GM12878 (cell line): ENCODE measurements around the gene OMP. TPM values are rescaled to one million over a fixed set of nuclear protein-coding genes. Genes with fewer than 3 reads are reported as not detected.

Source experiments
- ATAC-seq: fragments of 200-7000 bp; cut with Tn5 transposase; 3 replicates; pipeline ENCODE4 v1.9.1; 2020; ENCODE audit warnings: mild to moderate bottlenecking, moderate library complexity
- BruUV-seq: library from RNA; stranded (reverse); fragments of 400-500 nt; replicated peaks from 2 replicates; lab custom pipeline; 2021; lab: Mats Ljungman, UMichigan
- CTCF ChIA-PET: fragments of 300-600 bp; sonication (Branson Sonifier 250); formaldehyde crosslinking; extraction: SDS; loops from one replicate; lab custom pipeline; 2021; ENCODE audit warnings: inconsistent platforms; lab: Yijun Ruan, JAX
- POLR2A ChIA-PET: fragments of 350-600 bp; formaldehyde crosslinking; extraction: SDS; loops from one replicate; lab custom pipeline; 2021; ENCODE audit warnings: inconsistent platforms; lab: Charles Lee
- RAD21 ChIA-PET: fragments of 300-600 bp; sonication (Branson Sonifier 250); formaldehyde crosslinking; loops from one replicate; lab custom pipeline; 2023; ENCODE audit warnings: antibody characterized with exemption; ENCODE audit not compliant: unreplicated experiment; lab: Charles Lee
- SMC1A ChIA-PET: fragments of 300-600 bp; sonication (Branson Sonifier 250); formaldehyde crosslinking; loops from one replicate; lab custom pipeline; 2023; ENCODE audit not compliant: unreplicated experiment, uncharacterized antibody; lab: Charles Lee
- DNase-seq: peaks from one replicate; pipeline ENCODE4 v3.0.0-alpha.2; 2011; ENCODE audit warnings: low read depth, low spot score
- FAIRE-seq: peaks from 3 replicates; lab custom pipeline; 2011; peaks lifted over from hg19 to GRCh38; lab: Jason Lieb, UNC
- H2AFZ ChIP-seq: 2 replicates; pipeline ENCODE4 v1.6.0; 2011; ENCODE audit warnings: low read depth, low read length, control low read depth; ENCODE audit not compliant: control insufficient read depth
- H3K27ac ChIP-seq: 2 replicates; pipeline ENCODE4 v1.5.1; 2011; ENCODE audit warnings: control low read depth; ENCODE audit not compliant: control insufficient read depth, insufficient read depth
- H3K27me3 ChIP-seq, 2 experiments: replicated peaks in 1 of 2; 2 replicates each; pipeline versions ENCODE4 v1.6.0 to v1.6.1; 2011; ENCODE audit warnings: low read length in 1 of 2; ENCODE audit not compliant: control insufficient read depth in 2 of 2, insufficient read depth in 2 of 2
- H3K36me3 ChIP-seq, 2 experiments: 2 replicates each; pipeline ENCODE4 v1.5.1; 2011; ENCODE audit warnings: low read length in 1 of 2; ENCODE audit not compliant: control insufficient read depth in 2 of 2, insufficient read depth in 2 of 2
- H3K4me1 ChIP-seq: 2 replicates; pipeline ENCODE4 v1.6.1; 2011; ENCODE audit warnings: mild to moderate bottlenecking, low read length, moderate library complexity, mixed read lengths; ENCODE audit not compliant: control insufficient read depth, insufficient read depth
- H3K4me2 ChIP-seq: 2 replicates; pipeline ENCODE4 v1.6.0; 2011; ENCODE audit warnings: control low read depth; ENCODE audit not compliant: control insufficient read depth, insufficient read depth
- H3K4me3 ChIP-seq: fragments of 200-600 bp; sonication (generic); 2 replicates; pipeline ENCODE4 v1.5.1; 2016
- H3K79me2 ChIP-seq: 2 replicates; pipeline ENCODE4 v1.6.0; 2011; ENCODE audit warnings: low read length; ENCODE audit not compliant: control insufficient read depth, insufficient read depth
- H3K9ac ChIP-seq: 2 replicates; pipeline ENCODE4 v1.8.0; 2011; ENCODE audit warnings: low read length, control low read depth, mixed read lengths; ENCODE audit not compliant: control insufficient read depth, insufficient read depth
- H3K9me3 ChIP-seq: replicated peaks from 3 replicates; pipeline ENCODE4 v1.5.1; 2011; ENCODE audit warnings: mild to moderate bottlenecking, low read length; ENCODE audit not compliant: control insufficient read depth, insufficient read depth
- H4K20me1 ChIP-seq: 2 replicates; pipeline ENCODE4 v1.6.0; 2011; ENCODE audit not compliant: control insufficient read depth, insufficient read depth
- BMI1 ChIP-seq: fragments of 450-650 bp; IDR thresholded peaks from 2 replicates; pipeline ENCODE4 v1.6.1; 2016; ENCODE audit warnings: mild to moderate bottlenecking, moderate library complexity, borderline replicate concordance
- CBX5 ChIP-seq: sonication (generic); IDR thresholded peaks from 2 replicates; pipeline ENCODE4 v1.6.1; 2016; ENCODE audit warnings: low read depth, moderate library complexity, mild to moderate bottlenecking, inconsistent platforms
- CHD1 ChIP-seq: IDR thresholded peaks from 2 replicates; pipeline ENCODE4 v1.6.1; 2012; ENCODE audit warnings: low read depth, low read length, improper control_type of control experiment
- EP300 ChIP-seq, 2 experiments: fragments of 150-350 bp in 1 of 2; IDR thresholded peaks; 2 replicates each; pipeline ENCODE4 v1.6.1; 2011 to 2012; ENCODE audit warnings: low read depth in 2 of 2, low read length in 2 of 2, borderline replicate concordance in 1 of 2, improper control_type of control experiment in 1 of 2, inconsistent platforms in 1 of 2; ENCODE audit not compliant: control insufficient read depth in 1 of 2
- HDAC2 ChIP-seq: fragments of 200-600 bp; sonication (generic); IDR thresholded peaks from 2 replicates; pipeline ENCODE4 v1.6.1; 2017
- NFXL1 ChIP-seq: fragments of 450-650 bp; IDR thresholded peaks from 2 replicates; pipeline ENCODE4 v1.6.1; 2017; ENCODE audit warnings: antibody characterized with exemption, mild to moderate bottlenecking, borderline replicate concordance
- NR2C2 ChIP-seq: IDR thresholded peaks from 2 replicates; pipeline ENCODE4 v1.6.1; 2011; ENCODE audit warnings: borderline replicate concordance, low read depth; ENCODE audit not compliant: control insufficient read depth, insufficient read length
- NRF1 ChIP-seq: conservative IDR thresholded peaks from 2 replicates; pipeline ENCODE4 v1.6.1; 2011; ENCODE audit warnings: mild to moderate bottlenecking, low read depth, low read length, improper control_type of control experiment
- POLR2A ChIP-seq: IDR thresholded peaks from 2 replicates; pipeline ENCODE4 v1.6.1; 2011; ENCODE audit warnings: low read depth, mild to moderate bottlenecking, low read length
- RAD51 ChIP-seq: fragments of 450-650 bp; IDR thresholded peaks from 2 replicates; pipeline ENCODE4 v1.6.1; 2016; ENCODE audit warnings: moderate library complexity, mild to moderate bottlenecking, inconsistent platforms
- SMC3 ChIP-seq: IDR thresholded peaks from 2 replicates; pipeline ENCODE4 v1.6.1; 2011; ENCODE audit warnings: low read length, improper control_type of control experiment, borderline replicate concordance
- ZNF274 ChIP-seq: IDR thresholded peaks from one replicate; pipeline ENCODE4 v1.8.0; 2011; ENCODE audit not compliant: insufficient read length, insufficient read depth
- WGBS: methylation state at CpG from one replicate; pipeline ENCODE4 v1.1.6; 2016; ENCODE audit warnings: low lambda C conversion rate; ENCODE audit not compliant: insufficient replicate concordance, insufficient coverage; ENCODE audit errors: missing lambda C conversion rate; 5-methylcytosine and 5-hydroxymethylcytosine counted together
- in situ Hi-C: fragments of 300-500 bp; cut with MboI; formaldehyde crosslinking; loops from 9 replicates; pipeline ENCODE4 v1.14.3; 2018; ENCODE audit warnings: mixed read lengths
- intact Hi-C: fragments of 100-400 bp; cut with micrococcal nuclease; formaldehyde crosslinking; loops from one replicate; pipeline ENCODE4 v1.14.2; 2022; ENCODE audit not compliant: unreplicated experiment
- polyA plus RNA-seq, 11 experiments: library from polyadenylated mRNA; depleted of rRNA in 4 of 11; unstranded in 6 of 11; stranded (reverse) in 5 of 11; fragments of >200 nt; fragmentation: Nextera tagmentation in 4 of 11; fragmentation: Illumina TruSeq in 1 of 11; extraction: Ambion mirVana in 4 of 11; extraction: Trizol in 1 of 11; gene quantifications; 1 replicate in 1 of 11; 2 replicates in 10 of 11; pipeline versions ENCODE4 v1.2.1 to v1.2.3, GENCODE V29; 2011 to 2016; ENCODE audit warnings: inconsistent platforms in 2 of 11, missing spikeins in 2 of 11, low read depth in 1 of 11
- total RNA-seq, 4 experiments: library from RNA; depleted of rRNA in 3 of 4; stranded (reverse); fragments of >200 nt in 3 of 4; fragmentation: Illumina TruSeq in 1 of 4; extraction: Trizol in 1 of 4; gene quantifications; 2 replicates each; pipeline versions ENCODE4 v1.2.1 to v1.2.3, GENCODE V29; 2013 to 2021
- TF ChIP-seq, protein P1 (sequence below): fragments of 450-650 bp; IDR thresholded peaks from 2 replicates; pipeline ENCODE4 v1.6.1; 2017; ENCODE audit warnings: mild to moderate bottlenecking, moderate library complexity
- TF ChIP-seq, protein P2 (sequence below): IDR thresholded peaks from 2 replicates; pipeline ENCODE4 v1.6.1; 2012; ENCODE audit warnings: low read depth, low read length, improper control_type of control experiment
- TF ChIP-seq, protein P3 (sequence below): IDR thresholded peaks from 2 replicates; pipeline ENCODE4 v1.6.1; 2012; ENCODE audit warnings: low read depth, low read length, improper control_type of control experiment
- TF ChIP-seq, protein P4 (sequence below): fragments of 450-650 bp; conservative IDR thresholded peaks from 2 replicates; pipeline ENCODE4 v1.6.1; 2017; ENCODE audit warnings: mild to moderate bottlenecking, moderate library complexity

Gene OMP
- total and polyA plus RNA-seq, 10 of the 15 experiments (the other 5 are each of a cell fraction or from before 2014, with no cell fraction given), result not detected

DNA sequence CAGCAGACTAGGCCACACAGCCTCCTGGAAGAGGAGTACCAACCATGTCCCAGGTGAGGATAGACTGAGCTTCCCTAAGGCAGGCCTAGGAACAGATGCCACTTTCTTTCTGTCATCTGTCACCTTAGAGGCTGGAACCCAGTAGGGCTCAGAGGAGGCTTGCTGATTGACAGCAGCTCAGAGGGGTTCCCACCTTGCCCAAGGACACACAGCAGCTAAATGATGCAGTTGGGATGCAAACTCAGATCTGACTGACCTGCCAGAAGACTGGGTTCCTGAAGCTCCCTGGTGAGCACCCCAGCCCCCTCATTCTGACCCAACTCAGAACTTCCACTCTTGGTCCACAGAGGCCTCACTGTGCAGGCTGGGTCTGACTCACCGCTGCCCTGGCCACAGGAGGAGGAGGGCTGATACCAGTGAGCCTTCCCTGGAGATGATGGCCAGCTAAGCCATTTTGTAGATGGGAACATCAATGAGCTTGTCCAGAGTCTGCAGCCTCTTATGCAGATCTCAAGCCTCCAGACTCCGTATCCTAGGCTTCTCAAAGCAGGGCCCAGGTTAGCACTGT, 21.9 kb upstream of the OMP start:
- in situ Hi-C loops, result no loop called here
- H3K4me2 ChIP-seq, result no peak overlapping the region
- no peak for DNase-seq
- H4K20me1 ChIP-seq, result no peaks in the 10 kb centered on the region
- no peak overlapping the region for H2AFZ ChIP-seq
- H3K4me3 ChIP-seq, result no peak overlapping the region
- no peak overlapping the region for H3K9ac ChIP-seq
- BruUV-seq, result no TSS peak
- no peak for ATAC-seq
- H3K9me3 ChIP-seq, result no peaks in the 10 kb centered on the region; the same call in 2 of the 3 replicates
- no peaks in the 10 kb centered on the region for H3K27me3 ChIP-seq
- ChIA-PET SMC1A (interaction anchor here (0.6 to 4.5 kb wide), 3 partner anchors 10 to 161 kb away, joined by 3 to 24 read pairs (median 3); no protein-coding TSS in a partner anchor), RAD21 (no interaction called here), POLR2A (no interaction called here), CTCF (interaction anchor here (1.1 to 2.3 kb wide), 3 partner anchors 9 to 33 kb away, joined by 4 to 5 read pairs (median 4); partner anchors contain the start of gene CAPN5)
- H3K79me2 ChIP-seq, result no peaks in the 10 kb centered on the region
- no peak for FAIRE-seq
- intact Hi-C loops, result no loop called here
- no peak overlapping the region for H3K27ac ChIP-seq
- H3K36me3 ChIP-seq, result no peaks in the 10 kb centered on the region
- WGBS, result 25% methylated on average over 2 of the region's 2 CpGs
- peaks cover 14% of the 10 kb centered on the region for H3K4me1 ChIP-seq
- no peak for TF ChIP-seq HDAC2
- no peak for TF ChIP-seq NFXL1
- no peak for TF ChIP-seq CBX5
- TF ChIP-seq, protein P1, sequence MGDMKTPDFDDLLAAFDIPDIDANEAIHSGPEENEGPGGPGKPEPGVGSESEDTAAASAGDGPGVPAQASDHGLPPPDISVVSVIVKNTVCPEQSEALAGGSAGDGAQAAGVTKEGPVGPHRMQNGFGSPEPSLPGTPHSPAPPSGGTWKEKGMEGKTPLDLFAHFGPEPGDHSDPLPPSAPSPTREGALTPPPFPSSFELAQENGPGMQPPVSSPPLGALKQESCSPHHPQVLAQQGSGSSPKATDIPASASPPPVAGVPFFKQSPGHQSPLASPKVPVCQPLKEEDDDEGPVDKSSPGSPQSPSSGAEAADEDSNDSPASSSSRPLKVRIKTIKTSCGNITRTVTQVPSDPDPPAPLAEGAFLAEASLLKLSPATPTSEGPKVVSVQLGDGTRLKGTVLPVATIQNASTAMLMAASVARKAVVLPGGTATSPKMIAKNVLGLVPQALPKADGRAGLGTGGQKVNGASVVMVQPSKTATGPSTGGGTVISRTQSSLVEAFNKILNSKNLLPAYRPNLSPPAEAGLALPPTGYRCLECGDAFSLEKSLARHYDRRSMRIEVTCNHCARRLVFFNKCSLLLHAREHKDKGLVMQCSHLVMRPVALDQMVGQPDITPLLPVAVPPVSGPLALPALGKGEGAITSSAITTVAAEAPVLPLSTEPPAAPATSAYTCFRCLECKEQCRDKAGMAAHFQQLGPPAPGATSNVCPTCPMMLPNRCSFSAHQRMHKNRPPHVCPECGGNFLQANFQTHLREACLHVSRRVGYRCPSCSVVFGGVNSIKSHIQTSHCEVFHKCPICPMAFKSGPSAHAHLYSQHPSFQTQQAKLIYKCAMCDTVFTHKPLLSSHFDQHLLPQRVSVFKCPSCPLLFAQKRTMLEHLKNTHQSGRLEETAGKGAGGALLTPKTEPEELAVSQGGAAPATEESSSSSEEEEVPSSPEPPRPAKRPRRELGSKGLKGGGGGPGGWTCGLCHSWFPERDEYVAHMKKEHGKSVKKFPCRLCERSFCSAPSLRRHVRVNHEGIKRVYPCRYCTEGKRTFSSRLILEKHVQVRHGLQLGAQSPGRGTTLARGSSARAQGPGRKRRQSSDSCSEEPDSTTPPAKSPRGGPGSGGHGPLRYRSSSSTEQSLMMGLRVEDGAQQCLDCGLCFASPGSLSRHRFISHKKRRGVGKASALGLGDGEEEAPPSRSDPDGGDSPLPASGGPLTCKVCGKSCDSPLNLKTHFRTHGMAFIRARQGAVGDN, result no peak
- no peak for TF ChIP-seq ZNF274
- no peak for TF ChIP-seq NRF1
- TF ChIP-seq, protein P2, sequence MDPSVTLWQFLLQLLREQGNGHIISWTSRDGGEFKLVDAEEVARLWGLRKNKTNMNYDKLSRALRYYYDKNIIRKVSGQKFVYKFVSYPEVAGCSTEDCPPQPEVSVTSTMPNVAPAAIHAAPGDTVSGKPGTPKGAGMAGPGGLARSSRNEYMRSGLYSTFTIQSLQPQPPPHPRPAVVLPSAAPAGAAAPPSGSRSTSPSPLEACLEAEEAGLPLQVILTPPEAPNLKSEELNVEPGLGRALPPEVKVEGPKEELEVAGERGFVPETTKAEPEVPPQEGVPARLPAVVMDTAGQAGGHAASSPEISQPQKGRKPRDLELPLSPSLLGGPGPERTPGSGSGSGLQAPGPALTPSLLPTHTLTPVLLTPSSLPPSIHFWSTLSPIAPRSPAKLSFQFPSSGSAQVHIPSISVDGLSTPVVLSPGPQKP, result no peak
- TF ChIP-seq EP300 (IDR thresholded peaks at IDR 0.05; ENCODE audit: borderline replicate concordance in 1 of 2, control insufficient read depth in 1 of 2, low read depth in 2 of 2, low read length in 2 of 2), result no peak
- TF ChIP-seq, protein P3, sequence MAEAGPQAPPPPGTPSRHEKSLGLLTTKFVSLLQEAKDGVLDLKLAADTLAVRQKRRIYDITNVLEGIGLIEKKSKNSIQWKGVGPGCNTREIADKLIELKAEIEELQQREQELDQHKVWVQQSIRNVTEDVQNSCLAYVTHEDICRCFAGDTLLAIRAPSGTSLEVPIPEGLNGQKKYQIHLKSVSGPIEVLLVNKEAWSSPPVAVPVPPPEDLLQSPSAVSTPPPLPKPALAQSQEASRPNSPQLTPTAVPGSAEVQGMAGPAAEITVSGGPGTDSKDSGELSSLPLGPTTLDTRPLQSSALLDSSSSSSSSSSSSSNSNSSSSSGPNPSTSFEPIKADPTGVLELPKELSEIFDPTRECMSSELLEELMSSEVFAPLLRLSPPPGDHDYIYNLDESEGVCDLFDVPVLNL, result no peak
- no peak for TF ChIP-seq RAD51
- no peak for TF ChIP-seq POLR2A
- no peak for TF ChIP-seq SMC3
- TF ChIP-seq CHD1, result no peak
- TF ChIP-seq, protein P4, sequence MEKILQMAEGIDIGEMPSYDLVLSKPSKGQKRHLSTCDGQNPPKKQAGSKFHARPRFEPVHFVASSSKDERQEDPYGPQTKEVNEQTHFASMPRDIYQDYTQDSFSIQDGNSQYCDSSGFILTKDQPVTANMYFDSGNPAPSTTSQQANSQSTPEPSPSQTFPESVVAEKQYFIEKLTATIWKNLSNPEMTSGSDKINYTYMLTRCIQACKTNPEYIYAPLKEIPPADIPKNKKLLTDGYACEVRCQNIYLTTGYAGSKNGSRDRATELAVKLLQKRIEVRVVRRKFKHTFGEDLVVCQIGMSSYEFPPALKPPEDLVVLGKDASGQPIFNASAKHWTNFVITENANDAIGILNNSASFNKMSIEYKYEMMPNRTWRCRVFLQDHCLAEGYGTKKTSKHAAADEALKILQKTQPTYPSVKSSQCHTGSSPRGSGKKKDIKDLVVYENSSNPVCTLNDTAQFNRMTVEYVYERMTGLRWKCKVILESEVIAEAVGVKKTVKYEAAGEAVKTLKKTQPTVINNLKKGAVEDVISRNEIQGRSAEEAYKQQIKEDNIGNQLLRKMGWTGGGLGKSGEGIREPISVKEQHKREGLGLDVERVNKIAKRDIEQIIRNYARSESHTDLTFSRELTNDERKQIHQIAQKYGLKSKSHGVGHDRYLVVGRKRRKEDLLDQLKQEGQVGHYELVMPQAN, result no peak
- TF ChIP-seq NR2C2, result no peak
- TF ChIP-seq BMI1, result no peak
